CD8-positive, alpha-beta memory T cell (primary cell): ENCODE data around the gene HLCS. TPM values are rescaled to one million over a fixed set of nuclear protein-coding genes. Genes with fewer than 3 reads are reported as not detected.
A peak's percentile ranks its signal among the peaks of the same experiment; 100 is the strongest.

Experiments used
- CTCF ChIA-PET: fragments of 350-600 bp; sonication (Branson Sonifier 250); formaldehyde crosslinking; loops from one replicate; lab custom pipeline; 2021; ENCODE audit warnings: antibody characterized with exemption; lab: Charles Lee
- POLR2A ChIA-PET: fragments of 350-600 bp; sonication (Branson Sonifier 250); formaldehyde crosslinking; loops from one replicate; lab custom pipeline; 2021; ENCODE audit warnings: antibody characterized with exemption; lab: Charles Lee
- DNase-seq, 5 donors: peaks; one replicate each; pipeline versions ENCODE4 v3.0.0 to v3.0.0-alpha.2; 2020 to 2022; ENCODE audit warnings: mixed read lengths in 1 of 5
- H3K27ac ChIP-seq: one replicate; pipeline ENCODE4 v1.7.0; 2013; ENCODE audit warnings: low read depth, mild to moderate bottlenecking, low read length, moderate library complexity
- H3K27me3 ChIP-seq: 2 replicates; pipeline ENCODE4 v1.7.0; 2013; ENCODE audit warnings: low read length, mild to moderate bottlenecking; ENCODE audit not compliant: insufficient read depth, poor library complexity, severe bottlenecking
- H3K36me3 ChIP-seq: 2 replicates; pipeline ENCODE4 v1.7.0; 2013; ENCODE audit warnings: mild to moderate bottlenecking, low read length, moderate library complexity; ENCODE audit not compliant: insufficient read depth
- H3K4me1 ChIP-seq: 2 replicates; pipeline ENCODE4 v1.7.0; 2013; ENCODE audit warnings: mild to moderate bottlenecking, low read length, moderate library complexity; ENCODE audit not compliant: insufficient read depth
- H3K4me3 ChIP-seq: 2 replicates; pipeline ENCODE4 v1.7.0; 2013; ENCODE audit warnings: mild to moderate bottlenecking, low read length
- H3K9me3 ChIP-seq: 2 replicates; pipeline ENCODE4 v1.7.0; 2013; ENCODE audit warnings: mild to moderate bottlenecking, low read length
- H3K27ac Mint-ChIP-seq, 8 donors: one replicate each; pipeline ENCODE4 v1.8.0; 2020 to 2021; ENCODE audit warnings: mixed read lengths in 8 of 8, mild to moderate bottlenecking in 6 of 8, inconsistent platforms in 3 of 8, moderate library complexity in 3 of 8
- H3K27me3 Mint-ChIP-seq, 2 donors: one replicate each; pipeline ENCODE4 v1.8.0; 2020 to 2021; ENCODE audit warnings: mixed read lengths in 2 of 2, mild to moderate bottlenecking in 1 of 2, moderate library complexity in 1 of 2
- H3K36me3 Mint-ChIP-seq, 3 donors: one replicate each; pipeline ENCODE4 v1.8.0; 2020 to 2021; ENCODE audit warnings: mixed read lengths in 3 of 3, inconsistent platforms in 1 of 3, mild to moderate bottlenecking in 1 of 3
- H3K4me1 Mint-ChIP-seq, 3 donors: one replicate each; pipeline ENCODE4 v1.8.0; 2020 to 2021; ENCODE audit warnings: mixed read lengths in 3 of 3, inconsistent platforms in 1 of 3, mild to moderate bottlenecking in 1 of 3
- H3K4me3 Mint-ChIP-seq, 7 donors: one replicate each; pipeline ENCODE4 v1.8.0; 2020 to 2021; ENCODE audit warnings: mixed read lengths in 7 of 7, mild to moderate bottlenecking in 6 of 7, moderate library complexity in 4 of 7, inconsistent platforms in 2 of 7
- H3K9me3 Mint-ChIP-seq, 5 donors: one replicate each; pipeline ENCODE4 v1.8.0; 2020 to 2022; ENCODE audit warnings: mixed read lengths in 5 of 5, mild to moderate bottlenecking in 3 of 5, moderate library complexity in 2 of 5, inconsistent platforms in 1 of 5
- polyA plus RNA-seq: library from polyadenylated mRNA; unstranded; fragments of 300-500 nt; fragmentation: Illumina TruSeq; gene quantifications from one replicate; pipeline ENCODE4 v1.2.3, GENCODE V29; 2021
- total RNA-seq, 2 experiments: library from RNA; stranded (reverse); gene quantifications; one replicate each; pipeline ENCODE4 v1.2.3, GENCODE V29; 2021

HLCS gene
- total and polyA plus RNA-seq, 3 experiments from 2014 or later, result 12.7 to 14.7 (median 13.4) TPM

DNA sequence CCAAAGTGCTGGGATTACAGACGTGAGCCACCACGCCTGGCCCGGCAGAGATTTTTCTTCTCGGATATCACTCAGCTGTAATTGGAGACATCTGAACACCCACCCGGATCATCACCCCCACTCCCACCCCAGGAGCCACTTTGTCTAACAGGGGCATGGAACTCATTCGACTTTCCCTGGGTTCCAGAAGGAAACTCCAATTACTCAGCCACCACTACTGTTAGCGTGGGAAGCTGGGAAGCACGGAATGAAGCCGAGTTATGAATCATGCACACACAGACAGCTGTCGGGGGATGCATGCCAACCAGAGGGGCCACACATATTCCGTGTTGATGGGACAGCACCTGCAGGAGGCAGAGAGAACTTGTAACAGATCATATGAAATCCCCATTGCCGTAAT is 85.2 kb downstream of the HLCS start:
- Mint-ChIP-seq H3K27ac (no peak overlapping the region), H3K4me3 (no peak overlapping the region), H3K4me1 (no peaks in the 10 kb centered on the region), H3K27me3 (no peaks in the 10 kb centered on the region), H3K9me3 (peaks cover 4 to 22% (median 14%) of the 10 kb centered on the region in 5 donors), H3K36me3 (peaks cover 28 to 64% (median 52%) of the 10 kb centered on the region in 3 donors)
- CTCF ChIA-PET, result no interaction called here
- Histone ChIP-seq H3K27me3 (no peaks in the 10 kb centered on the region), H3K4me3 (no peak overlapping the region), H3K9me3 (peaks cover 7% of the 10 kb centered on the region), H3K27ac (no peak overlapping the region), H3K4me1 (no peaks in the 10 kb centered on the region), H3K36me3 (no peaks in the 10 kb centered on the region)
- DNase-seq, result no peak
- POLR2A ChIA-PET, result no interaction called here

DNA sequence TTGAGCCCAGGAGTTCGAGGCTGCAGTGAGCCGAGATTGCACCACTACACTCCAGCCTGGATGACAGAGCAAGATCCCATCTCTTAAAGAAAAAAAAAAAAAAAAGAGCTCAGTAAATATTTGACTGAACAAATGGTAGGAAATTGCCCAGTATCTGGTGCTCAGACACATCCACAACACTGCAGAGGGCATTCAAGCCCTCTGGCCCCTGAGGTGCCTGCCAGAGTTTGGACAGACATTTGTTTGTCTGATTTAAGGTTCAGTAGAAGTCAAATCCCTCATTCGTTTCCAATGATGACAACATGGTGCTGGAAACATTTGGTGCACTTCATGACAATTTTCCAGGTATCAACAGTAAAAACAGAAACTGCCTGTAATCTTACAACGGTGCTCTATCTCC is 86.6 kb downstream of the HLCS start:
- Histone ChIP-seq H3K36me3 (no peaks in the 10 kb centered on the region), H3K27me3 (no peaks in the 10 kb centered on the region), H3K9me3 (peaks cover 7% of the 10 kb centered on the region), H3K4me3 (no peak overlapping the region), H3K27ac (no peak overlapping the region), H3K4me1 (no peaks in the 10 kb centered on the region)
- H3K36me3 Mint-ChIP-seq, result peaks cover 28 to 51% (median 45%) of the 10 kb centered on the region in 3 donors
- ChIA-PET CTCF (no interaction called here), POLR2A (no interaction called here)
- H3K9me3 Mint-ChIP-seq, result peaks cover 4 to 22% (median 14%) of the 10 kb centered on the region in 5 donors
- no peak overlapping the region for H3K27ac Mint-ChIP-seq
- no peak for DNase-seq
- H3K27me3 Mint-ChIP-seq, result no peaks in the 10 kb centered on the region
- no peak overlapping the region for H3K4me3 Mint-ChIP-seq
- no peaks in the 10 kb centered on the region for H3K4me1 Mint-ChIP-seq

DNA sequence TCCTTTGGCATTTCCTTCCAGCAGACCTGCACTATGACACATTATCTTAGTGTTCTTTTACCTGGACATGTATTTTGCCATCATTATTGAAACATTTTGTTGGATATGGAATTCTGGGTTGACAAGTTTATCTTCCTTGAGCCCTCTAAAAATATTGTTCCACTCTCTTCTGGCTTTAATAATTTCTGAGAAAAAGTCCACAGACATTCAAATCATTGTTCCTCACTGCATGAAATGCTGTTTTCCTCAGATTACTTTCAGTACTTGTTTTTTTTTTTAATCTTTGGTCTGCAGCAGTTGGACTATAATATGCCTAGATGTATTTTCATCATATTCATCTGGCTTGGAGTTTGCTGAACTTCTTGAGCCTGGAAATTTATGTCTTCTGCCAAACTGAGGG is 88.7 kb downstream of the HLCS start:
- no peaks in the 10 kb centered on the region for H3K4me1 ChIP-seq
- no peak for DNase-seq
- peaks cover 0 to 9% (median 5%) of the 10 kb centered on the region in 5 donors for H3K9me3 Mint-ChIP-seq
- H3K27ac Mint-ChIP-seq, result no peak overlapping the region
- no peak overlapping the region for H3K4me3 ChIP-seq
- no peak overlapping the region for H3K4me3 Mint-ChIP-seq
- H3K27ac ChIP-seq, result no peak overlapping the region
- no peaks in the 10 kb centered on the region for H3K27me3 Mint-ChIP-seq
- no peaks in the 10 kb centered on the region for H3K9me3 ChIP-seq
- ChIA-PET POLR2A (no interaction called here), CTCF (no interaction called here)
- peaks cover 20 to 31% (median 28%) of the 10 kb centered on the region in 3 donors for H3K36me3 Mint-ChIP-seq
- no peaks in the 10 kb centered on the region for H3K36me3 ChIP-seq
- no peaks in the 10 kb centered on the region for H3K27me3 ChIP-seq
- no peaks in the 10 kb centered on the region for H3K4me1 Mint-ChIP-seq

DNA sequence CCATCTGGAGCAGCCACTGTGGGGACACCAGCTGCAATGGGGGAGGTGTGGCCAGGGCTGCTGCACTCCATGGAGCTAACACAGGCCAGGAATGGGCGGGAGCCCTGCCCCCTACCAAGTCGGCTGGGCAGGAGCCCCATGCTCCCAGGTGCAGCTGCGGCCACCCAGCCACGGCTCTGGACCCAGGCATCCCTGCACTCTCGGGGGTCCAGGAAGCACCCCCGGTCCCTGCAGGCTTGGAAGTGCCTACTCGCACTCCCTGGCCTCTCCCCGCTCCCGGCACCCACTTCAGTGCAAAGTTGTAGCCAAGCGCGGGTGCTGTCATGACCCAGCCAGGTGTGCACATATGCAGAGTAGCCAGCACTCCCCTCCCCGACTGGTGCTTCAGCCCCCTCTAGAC is 91.8 kb downstream of the HLCS start:
- Histone ChIP-seq H3K27ac (no peak overlapping the region), H3K9me3 (no peaks in the 10 kb centered on the region), H3K36me3 (no peaks in the 10 kb centered on the region), H3K4me3 (no peak overlapping the region), H3K4me1 (no peaks in the 10 kb centered on the region), H3K27me3 (no peaks in the 10 kb centered on the region)
- Mint-ChIP-seq H3K9me3 (peaks cover 0 to 9% (median 5%) of the 10 kb centered on the region in 5 donors), H3K27me3 (no peaks in the 10 kb centered on the region), H3K36me3 (peaks cover 14 to 20% (median 19%) of the 10 kb centered on the region in 3 donors), H3K4me3 (no peak overlapping the region), H3K4me1 (no peaks in the 10 kb centered on the region), H3K27ac (no peak overlapping the region)
- ChIA-PET CTCF (no interaction called here), POLR2A (no interaction called here)
- no peak for DNase-seq

DNA sequence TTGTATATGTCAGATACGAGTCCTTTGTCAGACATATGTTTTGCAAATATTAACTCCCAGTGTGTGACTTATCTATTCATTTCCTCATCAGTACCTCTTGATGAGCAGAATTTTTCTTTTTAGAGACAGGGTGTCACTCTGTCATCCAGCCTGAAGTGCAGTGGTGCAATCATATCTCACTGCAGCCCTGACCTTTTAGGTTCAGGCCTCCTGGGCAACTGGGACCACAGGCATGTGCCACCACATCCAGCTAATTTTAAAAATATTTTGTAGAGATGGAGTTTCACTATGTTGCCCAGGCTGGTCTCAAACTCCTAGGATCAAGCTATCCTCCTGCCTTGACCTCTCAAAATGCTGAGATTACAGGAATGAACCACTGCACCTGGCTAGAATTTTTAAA is 93.0 kb downstream of the HLCS start:
- Mint-ChIP-seq H3K4me1 (no peaks in the 10 kb centered on the region), H3K4me3 (no peak overlapping the region), H3K27ac (peak overlapping the region in 1 of 8 donors; percentile 50), H3K27me3 (no peaks in the 10 kb centered on the region), H3K9me3 (peaks cover 0 to 7% (median 5%) of the 10 kb centered on the region in 5 donors), H3K36me3 (peaks cover 14 to 18% (median 18%) of the 10 kb centered on the region in 3 donors)
- no peaks in the 10 kb centered on the region for H3K4me1 ChIP-seq
- no peak overlapping the region for H3K27ac ChIP-seq
- H3K4me3 ChIP-seq, result no peak overlapping the region
- no peaks in the 10 kb centered on the region for H3K36me3 ChIP-seq
- H3K27me3 ChIP-seq, result no peaks in the 10 kb centered on the region
- H3K9me3 ChIP-seq, result no peaks in the 10 kb centered on the region
- CTCF ChIA-PET, result no interaction called here
- POLR2A ChIA-PET, result no interaction called here
- DNase-seq, result no peak

DNA sequence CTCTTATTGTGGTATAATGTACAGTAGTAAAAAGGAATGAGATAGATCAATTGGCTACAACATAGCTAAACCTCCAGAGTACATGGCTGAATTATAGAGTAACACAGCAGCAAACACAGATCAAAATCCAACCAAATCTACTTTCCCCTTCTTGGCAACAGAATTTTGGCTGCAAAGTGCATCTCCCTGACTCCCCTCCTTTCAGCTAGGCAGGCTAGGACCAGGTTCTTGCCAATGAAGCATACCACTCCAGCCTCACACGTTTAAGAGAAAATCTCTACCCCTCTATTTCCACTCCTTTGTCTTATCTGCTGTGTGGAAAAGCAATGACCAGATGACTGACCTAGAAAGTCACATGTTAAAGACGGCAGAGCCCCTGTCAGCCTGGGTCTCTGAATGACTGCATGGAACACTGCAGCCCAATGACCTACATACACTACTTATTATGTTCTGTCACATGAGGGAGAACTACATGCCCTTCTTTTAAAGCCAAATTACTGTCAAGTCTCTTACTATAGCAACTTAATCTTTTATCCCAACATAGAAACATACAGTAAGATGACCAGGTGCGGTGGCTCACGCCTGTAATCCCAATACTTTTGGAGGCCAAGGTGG is 99.1 kb downstream of the HLCS start:
- POLR2A ChIA-PET, result no interaction called here
- CTCF ChIA-PET, result no interaction called here
- no peak overlapping the region for H3K4me3 ChIP-seq
- Mint-ChIP-seq H3K27me3 (peaks cover 0 to 3% of the 10 kb centered on the region in 2 donors), H3K9me3 (no peaks in the 10 kb centered on the region), H3K4me3 (no peak overlapping the region), H3K27ac (no peak overlapping the region), H3K36me3 (peaks cover 4 to 10% (median 4%) of the 10 kb centered on the region in 3 donors), H3K4me1 (peaks cover 0 to 9% (median 0%) of the 10 kb centered on the region in 3 donors)
- H3K27ac ChIP-seq, result no peak overlapping the region
- H3K36me3 ChIP-seq, result no peaks in the 10 kb centered on the region
- no peak for DNase-seq
- no peaks in the 10 kb centered on the region for H3K27me3 ChIP-seq
- no peaks in the 10 kb centered on the region for H3K4me1 ChIP-seq
- no peaks in the 10 kb centered on the region for H3K9me3 ChIP-seq

DNA sequence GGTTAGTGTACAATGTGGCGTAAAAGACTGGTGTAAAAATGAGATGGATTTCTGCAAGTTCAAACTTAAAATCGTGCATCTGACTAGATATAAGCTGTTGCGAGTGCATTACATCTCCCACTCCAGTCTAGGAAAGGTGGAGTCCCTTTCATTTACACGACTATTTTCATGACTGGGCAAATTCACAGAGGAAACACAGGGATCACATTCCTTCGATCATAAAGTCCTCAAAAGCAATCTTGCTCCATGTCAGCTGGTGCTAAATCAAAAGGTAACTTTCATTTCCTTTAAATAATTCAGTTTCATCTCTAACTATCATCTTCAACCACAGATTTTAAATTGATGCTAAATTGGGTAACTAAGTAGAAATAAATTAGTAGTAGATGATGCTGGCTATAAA is 100.0 kb downstream of the HLCS start:
- Mint-ChIP-seq H3K4me1 (peaks cover 0 to 14% (median 0%) of the 10 kb centered on the region in 3 donors), H3K9me3 (no peaks in the 10 kb centered on the region), H3K36me3 (peaks cover 6 to 13% (median 7%) of the 10 kb centered on the region in 3 donors), H3K27ac (no peak overlapping the region), H3K4me3 (no peak overlapping the region), H3K27me3 (peaks cover 0 to 3% of the 10 kb centered on the region in 2 donors)
- ChIA-PET CTCF (no interaction called here), POLR2A (no interaction called here)
- Histone ChIP-seq H3K27me3 (no peaks in the 10 kb centered on the region), H3K4me3 (no peak overlapping the region), H3K27ac (no peak overlapping the region), H3K36me3 (no peaks in the 10 kb centered on the region), H3K9me3 (no peaks in the 10 kb centered on the region), H3K4me1 (no peaks in the 10 kb centered on the region)
- no peak for DNase-seq

DNA sequence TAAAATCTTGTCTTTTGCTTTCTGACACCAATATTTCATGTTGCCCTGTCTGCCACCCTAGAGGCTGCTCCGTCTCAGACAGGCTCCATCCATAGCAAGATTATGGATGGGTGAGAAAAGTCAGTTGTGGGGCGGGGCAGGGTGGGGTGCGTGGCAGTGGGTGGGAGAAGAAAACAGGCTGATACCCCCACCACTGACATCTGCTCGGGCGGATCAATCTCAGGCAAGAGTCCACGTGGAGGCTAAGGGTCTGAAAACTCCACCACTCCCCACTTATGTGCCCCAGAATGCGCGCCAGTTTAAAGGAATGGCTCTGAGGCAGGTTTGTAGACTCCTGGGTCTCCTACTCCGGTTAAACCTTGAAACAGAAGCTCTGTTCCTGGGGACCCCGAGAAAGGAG is 101.5 kb downstream of the HLCS start:
- Histone ChIP-seq H3K4me3 (no peak overlapping the region), H3K9me3 (no peaks in the 10 kb centered on the region), H3K4me1 (peaks cover 4% of the 10 kb centered on the region), H3K27me3 (no peaks in the 10 kb centered on the region), H3K36me3 (no peaks in the 10 kb centered on the region), H3K27ac (no peak overlapping the region)
- Mint-ChIP-seq H3K4me3 (no peak overlapping the region), H3K4me1 (peaks cover 5 to 28% (median 10%) of the 10 kb centered on the region in 3 donors), H3K9me3 (no peaks in the 10 kb centered on the region), H3K36me3 (peaks cover 6 to 13% (median 6%) of the 10 kb centered on the region in 3 donors), H3K27me3 (peaks cover 0 to 3% of the 10 kb centered on the region in 2 donors), H3K27ac (no peak overlapping the region)
- ChIA-PET CTCF (no interaction called here), POLR2A (interaction anchor here (0.6 kb wide), 1 partner anchor 14 kb away, joined by 3 read pairs; no protein-coding TSS in a partner anchor)
- DNase-seq, result no peak
